ENCODE results near the gene SNCAIP.

GRCh38 chr5:122384739-122385235, 72.8 kb downstream of the SNCAIP start:
- TF ChIP-seq POLR2A (IDR thresholded peaks at IDR 0.05; ENCODE audit: low read depth, low read length) (no peak), TAF1 (IDR thresholded peaks at IDR 0.05; ENCODE audit: low read depth, low read length) (no peak)
